K562 (cell line): ENCODE measurements around the gene GRIK1. TPM values are rescaled to one million over a fixed set of nuclear protein-coding genes. Genes with fewer than 3 reads are reported as not detected.

ENCODE experiments used
- ATAC-seq: fragments of 200-7000 bp; cut with Tn5 transposase; 3 replicates; pipeline ENCODE4 v1.9.1; 2020; ENCODE audit warnings: moderate library complexity
- BruUV-seq: library from RNA; stranded (reverse); fragments of 400-500 nt; replicated peaks from 2 replicates; lab custom pipeline; 2021; lab: Mats Ljungman, UMichigan
- CTCF ChIA-PET: fragments of 300-600 bp; formaldehyde crosslinking; extraction: SDS; loops from one replicate; lab custom pipeline; 2021; ENCODE audit warnings: low intra/inter-chr PET ratio; lab: Yijun Ruan, JAX
- POLR2A ChIA-PET: fragments of 300-600, 350-650 bp; sonication (Branson Sonifier 250); formaldehyde crosslinking; extraction: SDS; loops from one replicate; lab custom pipeline; 2021; ENCODE audit warnings: antibody characterized with exemption, inconsistent platforms; lab: Yijun Ruan, JAX
- DNase-seq, 4 experiments: peaks; one replicate each; pipeline versions ENCODE4 v3.0.0 to v3.0.0-alpha.2; 2011 to 2018; ENCODE audit warnings: low spot score in 3 of 4, mixed read lengths in 3 of 4; ENCODE audit errors: extremely low read depth in 1 of 4
- FAIRE-seq: peaks from 2 replicates; lab custom pipeline; 2011; peaks lifted over from hg19 to GRCh38; lab: Jason Lieb, UNC
- H2AFZ ChIP-seq: 2 replicates; pipeline ENCODE4 v1.6.0; 2011; ENCODE audit warnings: low read depth, low read length, control low read depth, inconsistent platforms
- H3K27ac ChIP-seq: fragments of 200-600 bp; 3 replicates; pipeline ENCODE4 v1.8.0; 2011; ENCODE audit warnings: low read depth, mild to moderate bottlenecking, control low read depth, inconsistent platforms, low read length, moderate library complexity, mixed read lengths; ENCODE audit errors: extremely low read depth
- H3K27me3 ChIP-seq, 2 experiments: fragments of 300-600 bp in 1 of 2; 2 replicates in 1 of 2; 3 replicates in 1 of 2; pipeline versions ENCODE4 v1.6.0 to v1.8.0; 2011; ENCODE audit warnings: inconsistent platforms in 2 of 2, low read length in 2 of 2, mild to moderate bottlenecking in 1 of 2, mixed read lengths in 1 of 2, moderate library complexity in 1 of 2; ENCODE audit not compliant: control insufficient read depth in 2 of 2, insufficient read depth in 2 of 2
- H3K36me3 ChIP-seq: fragments of 300-600 bp; 3 replicates; pipeline ENCODE4 v1.8.0; 2011; ENCODE audit warnings: mild to moderate bottlenecking, low read length, inconsistent platforms; ENCODE audit not compliant: control insufficient read depth, insufficient read depth
- H3K4me1 ChIP-seq, 2 experiments: fragments of 200-600 bp in 1 of 2; replicated peaks in 1 of 2; 2 replicates in 1 of 2; 3 replicates in 1 of 2; pipeline versions ENCODE4 v1.5.1 to v1.8.0; 2011; ENCODE audit warnings: inconsistent platforms in 2 of 2, low read length in 2 of 2, mild to moderate bottlenecking in 1 of 2, mixed read lengths in 1 of 2, moderate library complexity in 1 of 2; ENCODE audit not compliant: control insufficient read depth in 2 of 2, insufficient read depth in 2 of 2
- H3K4me2 ChIP-seq: 2 replicates; pipeline ENCODE4 v1.6.1; 2011; ENCODE audit warnings: low read length, control low read depth, inconsistent platforms, mixed read lengths; ENCODE audit not compliant: insufficient read depth
- H3K4me3 ChIP-seq: fragments of 200-600 bp; sonication (generic), shearing (Covaris generic); 2 replicates; pipeline ENCODE4 v1.5.1; 2016; ENCODE audit warnings: control low read depth, inconsistent platforms
- H3K79me2 ChIP-seq: fragments of 200-600 bp; 3 replicates; pipeline ENCODE4 v1.8.0; 2011; ENCODE audit warnings: low read length, inconsistent platforms; ENCODE audit not compliant: control insufficient read depth, insufficient read depth
- H3K9ac ChIP-seq, 2 experiments: 2 replicates each; pipeline versions ENCODE4 v1.6.0 to v1.6.1; 2011; ENCODE audit warnings: low read depth in 2 of 2, low read length in 2 of 2, control low read depth in 1 of 2, inconsistent platforms in 1 of 2, mild to moderate bottlenecking in 1 of 2, mixed read lengths in 1 of 2; ENCODE audit not compliant: insufficient read depth in 1 of 2
- H3K9me1 ChIP-seq: one replicate; pipeline ENCODE4 v1.6.0; 2011; ENCODE audit warnings: inconsistent platforms, mild to moderate bottlenecking, low read length, moderate library complexity; ENCODE audit not compliant: control insufficient read depth, insufficient read depth
- H3K9me3 ChIP-seq: replicated peaks from 2 replicates; pipeline ENCODE4 v1.5.1; 2011; ENCODE audit warnings: low read depth, low read length, inconsistent platforms; ENCODE audit not compliant: control insufficient read depth, insufficient read depth
- H4K20me1 ChIP-seq: replicated peaks from 2 replicates; pipeline ENCODE4 v1.6.1; 2011; ENCODE audit warnings: low read length, inconsistent platforms, mixed read lengths; ENCODE audit not compliant: control insufficient read depth, insufficient read depth
- FOXP4 ChIP-seq: sonication (generic); formaldehyde crosslinking; IDR thresholded peaks from 2 replicates; pipeline ENCODE4 v1.8.0; 2022; ENCODE audit warnings: mild to moderate bottlenecking, missing genetic modification reagents, borderline replicate concordance
- NRF1 ChIP-seq, 2 experiments: fragments of 450-650 bp; IDR thresholded peaks in 1 of 2; conservative IDR thresholded peaks in 1 of 2; 2 replicates each; pipeline ENCODE4 v1.6.1; 2014; ENCODE audit warnings: mild to moderate bottlenecking in 2 of 2
- SOX6 ChIP-seq: fragments of 450-650 bp; IDR thresholded peaks from 2 replicates; pipeline ENCODE4 v1.6.1; 2014; ENCODE audit warnings: mild to moderate bottlenecking
- USF2 ChIP-seq: sonication (generic); formaldehyde crosslinking; IDR thresholded peaks from 2 replicates; pipeline ENCODE4 v1.5.0; 2020; ENCODE audit warnings: missing genetic modification reagents
- WGBS: fragments of 100-300 bp; shearing (Covaris generic); methylation state at CpG from one replicate; pipeline ENCODE4 v1.1.6; 2016; ENCODE audit warnings: low coverage, mixed read lengths; ENCODE audit not compliant: insufficient coverage; ENCODE audit errors: missing lambda C conversion rate; 5-methylcytosine and 5-hydroxymethylcytosine counted together
- in situ Hi-C: fragments of 300-500 bp; cut with MboI; formaldehyde crosslinking; loops from 4 replicates; pipeline ENCODE4 v1.15.0; 2018; ENCODE audit warnings: inconsistent platforms, mixed read lengths
- intact Hi-C: fragments of 100-400 bp; cut with micrococcal nuclease; formaldehyde crosslinking; loops from 2 replicates; pipeline ENCODE4 v1.14.2; 2022
- polyA plus RNA-seq, 8 experiments: library from polyadenylated mRNA; depleted of rRNA in 4 of 8; stranded (reverse) in 5 of 8; unstranded in 3 of 8; fragments of >200 nt; fragmentation: Nextera tagmentation in 2 of 8; fragmentation: Illumina TruSeq in 1 of 8; extraction: Ambion mirVana in 2 of 8; extraction: Trizol in 1 of 8; gene quantifications; 2 replicates each; pipeline versions ENCODE4 v1.2.1 to v1.2.3, GENCODE V29; 2011 to 2014; ENCODE audit warnings: inconsistent platforms in 1 of 8, missing spikeins in 1 of 8
- total RNA-seq, 7 experiments: library from RNA; depleted of rRNA in 6 of 7; stranded (reverse); fragments of >200 nt in 6 of 7; fragmentation: Illumina TruSeq in 2 of 7; extraction: Trizol in 2 of 7; gene quantifications; 2 replicates each; pipeline versions ENCODE4 v1.2.1 to v1.2.3, GENCODE V29; 2011 to 2021; ENCODE audit warnings: low replicate concordance in 1 of 7

The GRIK1 gene
- total and polyA plus RNA-seq, 9 of the 15 experiments (the other 6 are each of a cell fraction or from before 2014, with no cell fraction given): 0.17 to 2.8 (median 0.53) TPM

GRCh38 chr21:29973258-29973657, 33.5 kb upstream of the GRIK1 start (continued):
- no peak for TF ChIP-seq FOXP4 (CRISPR knock-in tag)

GRCh38 chr21:29961291-29962027, 21.7 kb upstream of the GRIK1 start:
- TF ChIP-seq NRF1 (conservative IDR thresholded peaks at IDR 0.05 in 1 of 2, IDR thresholded peaks at IDR 0.05 in 1 of 2): peak; percentile 78 to 84
- no peak for TF ChIP-seq SOX6
- peak; percentile 48 for TF ChIP-seq USF2 (CRISPR knock-in tag)
- TF ChIP-seq, all 486 proteins: peak for 2
- WGBS: 8% methylated on average over 11 of the region's 11 CpGs

More at GRCh38 chr21:29961291-29962027, 21.7 kb upstream of the GRIK1 start:
- H3K27ac ChIP-seq: no peak overlapping the region
- BruUV-seq: no TSS peak
- intact Hi-C loops: no loop called here
- ChIA-PET POLR2A (interaction anchor here (0.6 to 1.3 kb wide), 2 partner anchors 53 to 126 kb away, joined by 3 read pairs; no protein-coding TSS in a partner anchor), CTCF (no interaction called here)
- no peaks in the 10 kb centered on the region for H3K36me3 ChIP-seq
- no peaks in the 10 kb centered on the region for H3K9me3 ChIP-seq
- no peak overlapping the region for H3K4me3 ChIP-seq
- no peaks in the 10 kb centered on the region for H3K27me3 ChIP-seq
- ATAC-seq (no peak), DNase-seq (no peak), FAIRE-seq (no peak)
- H3K9me1 ChIP-seq: no peaks in the 10 kb centered on the region
- H3K4me1 ChIP-seq: no peaks in the 10 kb centered on the region
- peak overlapping the region; percentile 41; the same call in 1 of the 2 replicates for H2AFZ ChIP-seq
- H3K79me2 ChIP-seq: no peaks in the 10 kb centered on the region
- H4K20me1 ChIP-seq: no peaks in the 10 kb centered on the region
- in situ Hi-C loops: no loop called here
- H3K4me2 ChIP-seq: no peak overlapping the region
- no peak overlapping the region for H3K9ac ChIP-seq
